Left ventricle myocardium inferior (tissue), 1 donor: ENCODE results near the gene SLAMF8. TPM values are rescaled to one million over a fixed set of nuclear protein-coding genes. Genes with fewer than 3 reads are reported as not detected.

ENCODE experiments used
- DNase-seq: peaks from one replicate; pipeline ENCODE4 v3.0.0-alpha.2; 2020
- H3K27ac ChIP-seq: fragments of 200-600 bp; replicated peaks from 2 replicates; pipeline ENCODE4 v1.8.0; 2021
- H3K27me3 ChIP-seq: fragments of 200-600 bp; 2 replicates; pipeline ENCODE4 v1.8.0; 2021; ENCODE audit warnings: low read depth
- H3K36me3 ChIP-seq: fragments of 200-600 bp; 2 replicates; pipeline ENCODE4 v1.8.0; 2021
- H3K4me1 ChIP-seq: fragments of 200-600 bp; 2 replicates; pipeline ENCODE4 v1.8.0; 2021
- H3K4me3 ChIP-seq: fragments of 200-600 bp; 2 replicates; pipeline ENCODE4 v1.8.0; 2021; ENCODE audit warnings: mild to moderate bottlenecking, moderate library complexity
- H3K9me3 ChIP-seq: fragments of 200-600 bp; replicated peaks from 2 replicates; pipeline ENCODE4 v1.8.0; 2021
- intact Hi-C: fragments of 100-400 bp; cut with micrococcal nuclease; formaldehyde crosslinking; loops from one replicate; pipeline ENCODE4 v1.11.0; 2022
- total RNA-seq: library from RNA; stranded (reverse); fragmentation: NEBNext Ultra II Directional; extraction: Animal tissue kit (Norgen Biotek cat#: 25700); gene quantifications from one replicate; pipeline ENCODE4 v1.2.1, GENCODE V29; 2021
- TF ChIP-seq, protein P1 (sequence below): fragments of 200-600 bp; IDR thresholded peaks from 2 replicates; pipeline ENCODE4 v1.8.0; 2021; ENCODE audit warnings: antibody characterized with exemption, mild to moderate bottlenecking, borderline replicate concordance
- donor health status: DM: no; HTN: yes; CAD: no; lungs with severe emphysema.

The SLAMF8 gene
- total RNA-seq, 1 donor from 2014 or later = 1.7 TPM

DNA sequence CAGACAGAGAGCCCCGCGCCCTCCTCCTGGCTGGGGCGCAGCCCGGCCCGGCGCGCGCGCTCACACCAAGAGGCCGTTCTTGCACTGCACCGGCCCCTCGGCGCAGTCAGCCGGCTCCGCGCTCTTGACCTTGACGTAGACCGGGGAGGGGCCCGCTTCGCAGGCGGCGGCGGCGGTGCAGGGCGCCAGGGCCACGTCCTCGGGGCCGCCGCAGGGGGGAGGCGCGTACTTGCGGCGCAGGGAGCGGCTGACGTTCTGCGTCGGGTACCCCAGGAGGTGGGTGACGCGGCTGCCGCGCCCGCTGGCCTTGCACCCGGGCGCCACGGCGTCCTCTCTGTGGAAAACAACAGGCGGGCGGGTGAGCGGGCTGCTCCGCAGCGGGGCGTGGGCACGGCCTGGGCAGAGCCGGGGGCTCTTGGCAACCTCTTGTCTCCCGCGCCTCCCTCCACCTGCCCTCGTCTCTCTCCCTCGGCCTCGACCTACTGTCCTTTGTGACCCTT, 28.1 kb downstream of the SLAMF8 start:
- Histone ChIP-seq H3K4me3 (peak overlapping the region; percentile 77), H3K27ac (peak overlapping the region; percentile 97), H3K36me3 (no peaks in the 10 kb centered on the region), H3K4me1 (peaks cover 28% of the 10 kb centered on the region), H3K9me3 (no peaks in the 10 kb centered on the region), H3K27me3 (no peaks in the 10 kb centered on the region)
- TF ChIP-seq, protein P1, sequence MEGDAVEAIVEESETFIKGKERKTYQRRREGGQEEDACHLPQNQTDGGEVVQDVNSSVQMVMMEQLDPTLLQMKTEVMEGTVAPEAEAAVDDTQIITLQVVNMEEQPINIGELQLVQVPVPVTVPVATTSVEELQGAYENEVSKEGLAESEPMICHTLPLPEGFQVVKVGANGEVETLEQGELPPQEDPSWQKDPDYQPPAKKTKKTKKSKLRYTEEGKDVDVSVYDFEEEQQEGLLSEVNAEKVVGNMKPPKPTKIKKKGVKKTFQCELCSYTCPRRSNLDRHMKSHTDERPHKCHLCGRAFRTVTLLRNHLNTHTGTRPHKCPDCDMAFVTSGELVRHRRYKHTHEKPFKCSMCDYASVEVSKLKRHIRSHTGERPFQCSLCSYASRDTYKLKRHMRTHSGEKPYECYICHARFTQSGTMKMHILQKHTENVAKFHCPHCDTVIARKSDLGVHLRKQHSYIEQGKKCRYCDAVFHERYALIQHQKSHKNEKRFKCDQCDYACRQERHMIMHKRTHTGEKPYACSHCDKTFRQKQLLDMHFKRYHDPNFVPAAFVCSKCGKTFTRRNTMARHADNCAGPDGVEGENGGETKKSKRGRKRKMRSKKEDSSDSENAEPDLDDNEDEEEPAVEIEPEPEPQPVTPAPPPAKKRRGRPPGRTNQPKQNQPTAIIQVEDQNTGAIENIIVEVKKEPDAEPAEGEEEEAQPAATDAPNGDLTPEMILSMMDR = peak; percentile 39
- peak; percentile 91 for DNase-seq
- intact Hi-C loops = no loop called here

DNA sequence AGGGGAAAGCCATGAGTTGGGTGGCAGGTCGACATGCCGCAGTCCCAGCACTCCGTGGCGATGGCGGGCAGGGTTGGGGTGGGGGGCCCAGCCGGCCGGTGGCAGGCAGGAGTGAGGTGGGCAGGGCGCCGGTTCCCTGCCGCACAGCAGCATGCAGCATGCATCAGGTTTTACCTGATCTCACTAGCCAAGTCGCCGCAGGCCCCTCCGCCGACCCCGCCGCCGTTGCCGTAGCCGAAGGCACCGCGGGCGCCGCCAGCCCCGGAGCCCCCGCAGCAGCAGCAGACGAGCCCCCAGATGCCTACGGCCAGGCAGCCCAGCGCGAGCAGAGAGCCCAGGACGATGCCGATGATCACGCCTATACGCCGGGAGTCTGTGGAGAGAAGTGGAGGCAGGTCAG, 29.0 kb downstream of the SLAMF8 start:
- Histone ChIP-seq H3K27me3 (no peaks in the 10 kb centered on the region), H3K4me1 (peaks cover 28% of the 10 kb centered on the region), H3K27ac (peak overlapping the region; percentile 97), H3K4me3 (peak overlapping the region; percentile 77), H3K36me3 (no peaks in the 10 kb centered on the region), H3K9me3 (no peaks in the 10 kb centered on the region)
- no peak for DNase-seq
- intact Hi-C loops = no loop called here
- TF ChIP-seq, protein P1 = no peak

DNA sequence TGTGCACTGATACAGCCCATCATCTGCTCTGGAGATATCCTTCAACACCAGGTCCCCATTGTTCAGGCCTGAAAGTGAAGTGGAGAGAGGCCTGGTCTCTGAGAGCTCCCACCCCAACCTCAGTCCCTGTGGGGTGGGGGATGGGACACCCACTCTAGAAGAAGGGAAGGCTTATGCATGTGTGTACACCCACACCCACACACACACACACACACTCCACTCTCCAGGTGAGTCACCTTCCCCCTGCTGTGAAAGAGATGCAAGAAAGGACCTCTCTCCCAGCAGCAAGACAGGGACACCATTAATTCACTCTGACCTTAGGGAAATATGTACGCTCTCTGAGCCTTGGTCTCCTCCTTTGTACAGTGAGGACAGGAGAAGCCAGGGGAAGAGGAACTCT, 29.9 kb downstream of the SLAMF8 start:
- Histone ChIP-seq H3K27me3 (no peaks in the 10 kb centered on the region), H3K36me3 (no peaks in the 10 kb centered on the region), H3K4me1 (peaks cover 28% of the 10 kb centered on the region), H3K4me3 (no peak overlapping the region), H3K9me3 (no peaks in the 10 kb centered on the region), H3K27ac (no peak overlapping the region)
- TF ChIP-seq, protein P1 = no peak
- intact Hi-C loops = no loop called here
- DNase-seq = no peak

DNA sequence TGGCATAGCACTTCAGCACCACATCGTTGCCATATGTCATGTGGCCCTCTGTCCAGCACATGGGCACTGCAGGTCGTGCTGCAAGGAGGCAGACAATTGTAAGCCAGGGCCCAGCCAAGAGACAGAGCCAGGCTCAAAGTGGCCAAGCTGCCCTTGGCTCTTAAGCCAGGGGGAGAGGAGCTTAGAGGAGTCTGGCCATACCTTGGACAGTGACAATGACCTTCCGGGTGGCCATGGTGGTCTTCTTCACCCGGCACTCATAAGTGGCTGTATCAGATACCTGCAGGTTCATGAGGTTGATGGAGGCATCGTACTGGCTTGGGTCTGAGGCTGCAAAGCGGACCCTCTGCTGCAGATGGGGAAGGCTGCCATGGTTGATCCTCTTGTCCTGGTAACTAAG, 31.2 kb downstream of the SLAMF8 start:
- Histone ChIP-seq H3K27me3 (peaks cover 9% of the 10 kb centered on the region), H3K4me1 (peaks cover 27% of the 10 kb centered on the region), H3K9me3 (no peaks in the 10 kb centered on the region), H3K36me3 (no peaks in the 10 kb centered on the region), H3K27ac (no peak overlapping the region), H3K4me3 (no peak overlapping the region)
- TF ChIP-seq, protein P1 = no peak
- intact Hi-C loops = no loop called here
- DNase-seq = no peak

DNA sequence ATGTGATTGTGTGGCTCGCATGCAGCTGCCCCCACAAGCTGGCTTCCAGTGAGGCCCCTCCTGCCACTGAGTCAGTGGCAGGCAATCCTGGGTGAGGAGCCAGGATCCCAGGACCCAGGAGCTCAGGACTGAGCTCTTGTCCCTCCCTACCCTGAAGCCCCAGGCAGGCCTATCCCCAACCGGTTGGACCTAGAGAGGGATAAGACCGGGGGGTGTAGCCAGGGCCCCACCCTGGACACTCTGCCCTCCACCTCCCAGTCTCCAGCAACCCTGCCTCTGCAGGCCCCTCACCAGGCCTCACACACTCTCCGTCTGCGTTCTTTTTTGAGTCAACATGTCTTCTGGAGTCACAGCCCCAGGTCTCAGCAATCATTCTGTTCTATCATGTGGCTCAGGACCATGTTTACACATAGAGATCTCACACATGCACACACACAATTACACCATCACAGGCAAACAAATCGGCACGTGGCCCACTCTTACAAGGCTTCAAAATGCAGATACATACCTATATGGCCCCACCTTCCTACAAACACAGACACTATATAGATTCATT, 33.2 kb downstream of the SLAMF8 start:
- no peak overlapping the region for H3K27ac ChIP-seq
- H3K4me1 ChIP-seq = peaks cover 8% of the 10 kb centered on the region
- TF ChIP-seq, protein P1 = no peak
- no peak overlapping the region for H3K4me3 ChIP-seq
- intact Hi-C loops = no loop called here
- DNase-seq = no peak
- peaks cover 12% of the 10 kb centered on the region for H3K27me3 ChIP-seq
- no peaks in the 10 kb centered on the region for H3K36me3 ChIP-seq
- no peaks in the 10 kb centered on the region for H3K9me3 ChIP-seq
